NK-92 (cell line): ENCODE data around the gene ASPRV1.
"Not testable (repeated sequence)": the region's sequence is repeated elsewhere in the genome, so short reads cannot be mapped to it uniquely, and the experiment has no call there.

Source experiments
- DNase-seq: peaks from one replicate; lab custom pipeline; 2025; ENCODE audit not compliant: unreplicated experiment; lab: John Stamatoyannopoulos, UW

ASPRV1 gene

DNA sequence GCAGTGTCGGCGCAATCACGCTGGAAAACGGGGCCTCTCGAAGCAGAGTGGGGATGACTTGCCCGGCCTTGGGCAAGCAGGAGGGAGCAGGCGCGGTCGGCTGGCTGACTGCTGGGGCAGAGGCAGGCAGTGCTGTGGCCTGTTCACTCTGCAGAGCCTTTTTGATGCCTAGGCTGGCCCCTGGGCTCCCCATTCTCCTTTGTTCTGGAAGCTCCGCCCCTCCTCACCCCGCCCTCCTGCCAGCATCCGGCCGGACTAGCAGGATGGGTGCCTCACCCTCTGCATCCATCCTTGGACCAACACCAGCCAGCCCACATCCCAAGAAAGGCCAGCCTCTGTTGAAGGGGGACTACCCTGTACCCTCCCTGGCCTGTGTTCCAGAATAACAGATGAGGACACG lies at the start of gene ASPRV1:
Gene ASPRV1 (minus strand): TSS at position 136 of the 400 bp plus-strand sequence. CDS start 195 bp downstream, outside the sequence.
- no peak for DNase-seq

DNA sequence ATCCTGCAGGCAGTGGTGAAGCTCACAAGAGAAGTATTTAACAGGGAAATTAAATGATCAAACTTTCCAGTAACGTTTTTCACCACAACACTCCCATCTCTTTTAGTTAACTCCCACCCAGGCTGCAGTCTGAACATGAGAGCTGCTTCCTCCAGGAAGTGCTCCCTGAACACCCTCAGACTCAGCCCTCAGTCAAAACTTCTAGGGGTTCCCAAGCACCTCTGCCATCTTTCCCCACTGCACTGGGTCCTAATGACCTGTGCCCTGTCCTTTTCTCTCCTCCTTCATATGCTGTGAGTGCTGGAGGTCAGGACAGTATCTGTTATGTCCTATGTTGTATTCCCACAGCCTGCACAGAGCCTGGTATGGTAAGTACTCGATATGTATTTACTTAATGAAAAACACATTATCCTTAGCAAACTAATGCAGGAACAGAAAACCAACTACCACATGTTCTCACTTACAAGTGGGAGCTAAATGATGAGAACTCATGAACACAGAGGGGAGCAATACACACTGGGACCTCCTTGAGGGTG lies 49.2 kb upstream of the ASPRV1 start:
- no peak for DNase-seq

DNA sequence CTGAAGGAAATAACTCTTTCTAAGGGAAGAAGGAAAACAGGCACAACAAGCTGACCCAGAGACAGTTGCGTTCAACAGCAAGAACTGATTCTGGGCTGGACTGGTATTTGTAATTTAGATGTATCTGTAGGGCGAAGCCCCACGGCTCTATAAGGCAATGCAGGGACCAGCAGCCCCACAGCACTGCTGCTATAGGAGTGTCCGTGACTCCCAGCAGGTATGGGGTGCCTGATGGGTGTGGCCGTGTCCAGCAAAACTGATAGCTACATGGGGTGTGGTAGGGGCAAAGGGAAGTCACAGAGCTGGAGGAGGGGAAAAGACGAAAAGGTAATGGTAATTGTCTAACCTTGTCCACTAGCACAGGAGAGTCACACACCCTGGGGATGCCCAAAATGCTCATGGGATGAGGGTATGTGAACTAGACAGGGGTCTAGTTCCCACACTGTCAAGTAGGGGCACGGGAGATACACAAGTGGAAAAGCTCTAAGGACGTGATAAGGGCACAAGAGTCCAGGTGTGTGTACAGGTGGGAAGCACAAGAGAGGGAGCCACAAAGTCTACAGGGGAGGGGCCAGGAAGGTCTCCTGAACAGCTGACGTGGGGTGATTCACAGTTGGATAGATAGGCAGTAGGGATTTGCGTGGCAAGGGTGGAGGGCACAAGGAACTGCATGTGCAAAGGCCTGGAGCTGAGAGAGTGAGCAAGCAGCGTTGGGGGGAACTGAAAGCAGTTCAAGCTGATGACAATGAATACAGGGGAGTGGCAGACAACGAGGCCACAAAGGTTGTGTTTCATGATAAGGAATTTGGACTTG lies 48.5 kb upstream of the ASPRV1 start:
- DNase-seq, result no peak

DNA sequence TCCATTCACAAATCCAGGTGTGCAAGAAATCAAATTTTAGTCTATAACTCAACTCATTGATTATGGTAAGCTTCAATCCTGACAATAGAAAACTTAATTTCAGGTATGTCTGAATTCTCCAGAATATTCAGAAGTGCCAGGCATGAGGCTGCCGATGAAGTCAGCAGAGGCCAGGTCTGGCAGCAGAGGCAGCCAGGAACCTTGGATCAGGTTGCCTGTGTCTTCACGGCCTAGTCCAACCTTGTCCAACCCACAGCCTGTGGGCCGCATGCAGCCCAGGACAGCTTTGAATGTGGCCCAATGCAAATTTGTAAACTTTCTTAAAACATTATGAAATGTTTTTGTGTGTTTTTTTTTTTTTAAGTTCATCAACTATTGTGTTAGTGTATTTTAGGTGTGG lies 46.9 kb upstream of the ASPRV1 start:
- DNase-seq, result no peak

DNA sequence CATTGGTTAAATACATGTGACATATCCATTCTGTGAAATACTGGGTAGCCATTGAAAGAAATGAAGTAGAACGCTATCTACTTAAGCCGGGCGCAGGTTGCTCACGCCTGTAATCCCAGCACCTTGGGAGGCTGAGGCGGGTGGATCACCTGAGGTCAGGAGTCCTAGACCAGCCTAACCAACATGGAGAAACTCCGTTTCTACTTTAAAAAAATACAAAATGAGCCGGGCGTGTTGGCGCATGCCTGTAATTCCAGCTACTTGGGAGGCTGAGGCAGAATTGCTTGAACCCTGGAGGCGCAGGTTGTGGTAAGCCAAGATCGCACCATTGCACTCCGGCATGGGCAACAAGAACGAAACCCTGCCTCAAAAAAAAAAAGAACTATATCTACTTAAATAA lies 45.7 kb upstream of the ASPRV1 start:
- DNase-seq, result no peak

DNA sequence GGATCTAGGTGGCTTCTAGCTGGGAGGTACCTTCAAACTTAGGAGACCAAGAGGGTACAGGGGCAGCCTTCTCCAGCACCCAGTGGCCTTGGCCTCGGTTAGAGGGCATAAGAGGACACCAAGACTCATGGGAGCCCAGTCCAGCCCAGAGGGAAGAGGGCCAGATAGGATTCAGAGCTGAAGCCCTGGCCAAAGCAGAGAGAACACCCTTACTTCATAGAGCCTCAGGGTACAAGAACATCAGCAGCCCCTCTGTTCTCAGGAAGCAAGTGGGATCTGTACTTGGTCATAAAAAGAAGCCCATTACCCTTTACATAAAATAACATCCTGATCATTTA lies 45.0 kb upstream of the ASPRV1 start:
- no peak for DNase-seq

DNA sequence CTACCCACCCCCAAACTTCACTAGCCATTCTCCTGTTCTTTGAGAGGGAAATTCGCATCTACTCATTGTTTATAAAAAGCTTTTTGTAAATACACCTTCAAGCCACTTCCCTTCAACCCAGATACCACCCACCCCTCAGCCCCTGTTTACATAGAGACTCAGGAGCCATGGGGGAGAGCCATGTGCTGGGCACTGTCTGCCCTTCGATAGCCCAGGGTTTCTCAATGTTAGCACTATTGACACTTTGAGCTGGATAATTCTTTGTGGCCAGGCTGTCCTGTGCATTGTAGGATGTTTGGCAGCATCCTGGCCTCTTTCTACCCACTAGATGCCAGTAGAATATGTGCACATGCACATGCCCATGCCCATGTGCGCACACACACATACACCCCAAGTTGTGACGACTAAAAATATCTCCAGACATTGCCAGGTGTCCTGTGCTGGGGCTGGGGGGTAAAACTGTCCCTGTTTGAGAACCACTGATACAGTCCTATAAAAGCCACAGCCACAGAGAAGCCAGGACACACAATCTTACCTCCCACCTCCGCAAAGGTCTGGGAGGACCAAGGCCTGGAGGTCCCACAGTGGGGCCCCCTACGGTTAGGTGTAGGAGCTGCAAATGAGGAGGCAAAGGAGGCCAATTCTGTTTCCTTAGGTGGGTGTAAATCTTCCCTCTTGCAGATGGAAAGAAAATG lies 44.5 kb upstream of the ASPRV1 start:
- no peak for DNase-seq

DNA sequence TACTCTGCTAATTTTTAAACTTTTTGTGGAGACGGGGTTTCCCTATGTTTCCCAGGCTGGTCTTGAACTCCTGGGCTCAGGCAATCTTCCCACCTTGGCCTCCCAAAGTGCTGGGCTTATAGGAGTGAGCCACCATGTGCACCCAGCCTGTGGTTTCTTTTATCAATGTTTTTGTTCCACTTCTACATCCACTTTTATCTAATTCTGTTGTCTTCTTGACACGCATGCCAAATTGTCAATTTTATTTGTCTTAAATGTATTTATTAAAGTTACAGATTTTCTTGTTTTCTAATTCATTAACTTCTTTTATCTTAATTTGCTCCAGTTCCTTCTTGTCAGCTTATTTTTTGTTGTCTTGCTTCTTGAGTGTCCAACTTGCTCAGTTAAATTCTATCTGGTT lies 43.8 kb upstream of the ASPRV1 start:
- no peak for DNase-seq

DNA sequence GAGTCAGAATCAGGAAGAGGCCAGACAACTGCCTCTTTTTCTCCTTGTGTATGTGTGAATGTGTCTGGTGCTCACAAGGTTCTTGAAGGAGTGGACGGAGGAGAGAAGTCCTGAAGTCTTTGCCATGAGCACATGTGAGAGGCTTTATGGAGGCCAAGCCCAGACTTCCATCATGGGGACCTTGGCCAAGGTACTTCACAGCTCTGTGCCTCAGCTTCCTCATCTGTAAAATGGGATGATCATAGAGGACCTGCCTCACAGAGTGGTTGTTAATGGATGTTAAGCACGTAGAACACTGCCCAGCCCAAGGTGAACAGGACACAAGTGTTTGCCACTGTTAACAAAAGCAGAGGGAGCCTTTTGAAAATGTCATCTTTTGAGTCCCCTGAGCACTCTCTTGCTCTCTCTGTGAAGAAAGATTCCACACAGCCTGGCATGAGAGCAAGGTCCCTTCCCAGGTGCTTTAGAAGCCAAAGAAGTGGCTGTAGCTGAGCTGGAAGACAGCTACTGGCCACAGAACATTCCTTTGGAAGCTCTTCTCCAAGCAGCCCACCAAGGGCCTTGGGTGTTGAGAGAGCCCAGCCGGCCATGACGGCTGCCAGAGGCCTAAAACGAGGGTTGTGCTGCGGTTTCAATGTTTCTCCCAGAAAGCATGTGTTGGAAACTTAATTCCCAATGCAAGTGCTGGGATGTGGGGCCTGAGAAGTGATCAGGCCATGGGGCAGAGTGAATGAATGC lies 41.8 kb upstream of the ASPRV1 start:
- DNase-seq, result no peak

DNA sequence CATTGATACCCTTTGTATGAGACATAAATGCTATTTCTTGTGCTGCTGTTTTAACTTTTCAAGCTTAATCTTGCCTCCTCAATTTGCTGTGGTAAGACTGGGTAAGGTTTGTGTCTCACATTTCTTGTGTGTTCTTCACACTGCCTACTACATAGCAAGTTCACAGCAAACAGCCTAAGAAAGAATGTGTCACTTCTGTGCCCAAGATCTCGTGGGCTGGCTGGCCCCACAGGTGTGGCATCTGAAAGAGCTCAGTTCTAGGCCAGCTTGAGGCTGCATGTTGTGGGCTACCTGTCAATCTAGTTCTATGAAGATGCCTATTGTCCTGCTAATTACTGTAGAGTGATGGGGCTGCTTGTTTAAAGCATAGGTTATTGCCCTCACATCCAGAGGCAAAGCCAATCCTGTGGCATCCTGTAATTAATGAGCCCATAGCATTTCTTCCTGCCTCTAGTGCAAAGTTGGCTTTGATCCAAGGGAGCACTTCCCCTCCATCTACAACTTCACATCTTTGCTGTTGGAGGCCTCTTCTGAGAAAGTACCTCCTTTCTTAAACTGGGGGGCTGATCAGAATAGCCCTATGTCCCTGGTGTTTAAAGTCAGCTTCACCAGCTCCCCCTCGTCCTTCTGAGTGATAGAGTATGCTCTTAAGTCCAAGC lies 40.9 kb upstream of the ASPRV1 start:
- no peak for DNase-seq

DNA sequence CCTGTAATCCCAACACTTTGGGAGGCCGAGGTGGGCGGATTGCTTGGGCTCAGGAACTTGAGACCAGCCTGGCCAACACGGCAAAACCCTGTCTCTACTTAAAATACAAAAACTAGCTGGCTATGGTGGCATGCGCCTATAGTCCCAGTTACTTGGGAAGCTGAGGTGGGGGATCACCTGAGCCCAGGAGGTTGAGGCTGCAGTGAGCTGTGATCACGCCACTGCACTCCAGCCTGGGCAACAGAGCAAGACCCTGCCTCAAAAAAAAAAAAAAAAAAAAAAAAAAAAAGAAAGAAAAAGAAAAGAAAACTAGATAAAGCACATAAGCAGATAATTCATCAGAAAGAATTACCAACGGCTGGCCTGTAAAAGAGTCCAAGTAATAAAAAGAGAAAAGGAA lies 39.1 kb upstream of the ASPRV1 start:
- DNase-seq, result not testable (repeated sequence)

DNA sequence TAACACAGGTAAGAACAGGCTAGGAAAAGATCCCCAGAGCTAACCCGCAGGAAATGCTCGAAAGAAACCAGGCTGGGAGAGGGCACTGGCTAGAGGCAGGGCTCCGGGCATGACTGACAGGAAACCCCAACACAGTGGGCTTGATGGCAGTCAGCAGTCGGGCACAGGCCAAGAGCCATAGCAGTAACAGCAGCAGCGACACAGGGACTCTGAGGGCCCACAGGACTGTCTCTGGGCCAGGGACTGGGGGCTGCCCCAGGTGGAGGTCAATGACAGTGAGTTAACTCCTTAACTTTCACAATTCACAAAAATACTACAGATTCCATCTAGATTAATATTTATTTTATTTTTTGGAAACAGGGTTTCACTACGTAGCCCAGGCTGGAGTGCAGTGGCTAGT lies 37.3 kb upstream of the ASPRV1 start:
- no peak for DNase-seq

DNA sequence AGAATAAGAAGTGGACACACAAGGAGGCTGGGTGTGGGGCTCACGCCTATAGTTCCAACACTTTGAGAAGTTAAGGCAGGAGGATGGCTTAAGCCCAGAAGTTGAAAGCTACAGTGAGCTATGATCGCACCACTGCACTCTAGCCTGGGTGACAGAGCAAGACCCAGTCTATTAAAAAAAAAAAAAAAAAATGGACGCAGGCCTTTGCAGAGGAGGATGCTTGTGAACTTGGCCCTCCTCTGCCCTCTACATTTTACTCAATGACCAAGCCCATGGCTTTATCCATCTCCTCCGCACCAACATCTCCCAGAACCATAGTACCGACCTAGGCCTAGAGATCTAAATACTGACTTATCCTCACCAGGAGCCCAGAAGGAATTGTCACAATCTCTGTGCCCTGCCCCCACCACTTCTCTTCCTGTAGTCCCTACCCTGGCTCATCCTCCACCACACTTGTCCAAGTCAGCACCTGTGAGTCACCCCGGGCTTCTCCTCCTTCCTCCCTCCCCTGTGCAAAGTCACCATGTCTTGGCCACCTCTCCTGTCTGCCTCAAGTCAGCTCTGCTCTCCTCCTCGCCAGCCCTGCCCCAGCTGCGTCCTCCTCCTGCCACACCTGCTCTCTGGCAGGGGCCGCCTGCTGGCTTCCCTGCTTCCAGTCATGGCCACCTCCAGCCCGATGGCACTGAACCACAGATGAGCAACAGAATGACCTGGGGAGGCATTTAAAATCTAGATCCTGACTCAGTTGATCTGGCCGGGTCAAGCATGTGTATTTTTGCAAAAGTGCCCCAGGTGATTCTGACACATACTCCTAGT lies 35.8 kb upstream of the ASPRV1 start:
- no peak for DNase-seq

DNA sequence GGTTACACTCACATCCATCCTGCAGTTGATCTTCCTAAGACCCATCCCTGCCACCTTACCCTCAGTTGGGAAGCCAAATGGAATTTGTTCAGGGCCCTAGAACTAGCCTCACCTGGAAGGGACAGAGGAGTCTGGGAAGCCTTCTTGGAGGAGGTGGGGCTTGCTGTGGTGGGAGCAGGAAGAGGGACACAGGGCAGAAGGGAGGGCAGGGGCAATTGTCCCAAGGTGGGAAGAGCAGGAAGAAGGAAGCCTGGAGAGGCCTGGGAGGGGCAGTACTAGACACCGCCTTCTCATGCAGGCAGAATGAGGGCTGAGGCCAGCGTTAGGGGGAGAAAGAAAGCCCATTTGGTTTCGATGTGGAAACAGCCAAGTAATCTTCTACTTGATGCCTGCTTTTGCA lies 34.1 kb upstream of the ASPRV1 start:
- DNase-seq, result no peak

DNA sequence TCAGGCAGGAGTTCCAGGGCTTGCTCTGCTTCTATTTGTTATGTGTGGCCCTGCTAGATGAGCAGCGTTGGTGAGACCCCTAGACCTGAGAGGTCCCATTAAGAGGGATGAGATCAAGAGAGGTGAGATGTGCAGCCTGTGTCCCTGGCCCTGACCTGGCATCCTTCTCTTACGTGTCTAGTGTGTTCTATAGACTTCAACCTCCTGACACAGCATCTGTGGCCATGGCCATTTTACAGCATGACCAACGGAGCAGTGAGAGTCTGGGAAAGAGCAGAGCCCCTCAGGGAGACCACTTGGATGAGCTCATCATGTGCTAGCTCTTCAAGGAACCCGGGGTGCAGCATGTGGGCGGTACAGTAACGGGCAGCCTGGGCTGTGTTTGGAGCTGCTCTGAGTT lies 32.7 kb upstream of the ASPRV1 start:
- no peak for DNase-seq

DNA sequence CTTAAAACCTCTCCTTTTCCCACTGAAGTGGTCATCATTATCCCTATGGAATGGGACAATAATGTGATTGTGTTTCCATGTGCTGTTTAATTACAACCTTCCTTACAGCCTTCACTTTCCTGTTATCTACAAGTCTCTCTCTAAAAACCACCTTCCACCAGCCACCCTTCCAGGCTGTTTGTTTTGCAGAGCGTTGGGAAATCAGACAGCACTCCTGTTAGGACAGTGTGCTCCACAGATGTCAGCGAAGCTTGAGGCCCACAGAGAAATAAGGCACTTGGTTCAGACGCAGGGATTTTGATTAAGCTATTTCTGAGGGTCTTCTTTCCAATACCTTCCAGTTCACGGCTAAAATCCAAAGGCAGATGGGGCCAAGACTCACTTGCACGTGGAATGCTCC lies 32.3 kb upstream of the ASPRV1 start:
- no peak for DNase-seq

DNA sequence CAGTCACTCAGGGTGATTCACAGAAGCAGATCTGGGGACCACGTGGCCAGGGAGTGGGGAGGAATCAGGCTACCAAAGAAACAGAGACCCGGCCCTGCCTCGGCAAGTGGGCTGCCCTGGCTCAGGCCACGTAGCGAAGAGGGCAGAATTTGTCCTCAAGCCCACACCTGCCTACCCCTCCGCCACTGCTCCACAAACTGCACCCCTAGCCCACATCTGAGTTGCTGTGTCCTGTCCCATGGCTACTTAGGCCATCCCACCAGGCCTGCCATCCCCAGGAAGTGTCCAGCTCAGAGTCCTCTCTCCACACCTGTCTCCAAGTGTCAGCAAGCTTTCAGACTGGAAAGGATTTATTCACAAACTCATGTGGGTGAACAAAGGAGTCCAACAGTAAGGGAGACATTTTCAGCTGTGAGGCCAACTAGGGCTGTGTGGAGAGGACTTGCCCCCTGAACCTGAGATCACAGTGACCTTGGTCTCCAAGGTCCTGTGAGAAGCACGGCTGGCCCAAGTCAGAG lies 31.7 kb upstream of the ASPRV1 start:
- no peak for DNase-seq

DNA sequence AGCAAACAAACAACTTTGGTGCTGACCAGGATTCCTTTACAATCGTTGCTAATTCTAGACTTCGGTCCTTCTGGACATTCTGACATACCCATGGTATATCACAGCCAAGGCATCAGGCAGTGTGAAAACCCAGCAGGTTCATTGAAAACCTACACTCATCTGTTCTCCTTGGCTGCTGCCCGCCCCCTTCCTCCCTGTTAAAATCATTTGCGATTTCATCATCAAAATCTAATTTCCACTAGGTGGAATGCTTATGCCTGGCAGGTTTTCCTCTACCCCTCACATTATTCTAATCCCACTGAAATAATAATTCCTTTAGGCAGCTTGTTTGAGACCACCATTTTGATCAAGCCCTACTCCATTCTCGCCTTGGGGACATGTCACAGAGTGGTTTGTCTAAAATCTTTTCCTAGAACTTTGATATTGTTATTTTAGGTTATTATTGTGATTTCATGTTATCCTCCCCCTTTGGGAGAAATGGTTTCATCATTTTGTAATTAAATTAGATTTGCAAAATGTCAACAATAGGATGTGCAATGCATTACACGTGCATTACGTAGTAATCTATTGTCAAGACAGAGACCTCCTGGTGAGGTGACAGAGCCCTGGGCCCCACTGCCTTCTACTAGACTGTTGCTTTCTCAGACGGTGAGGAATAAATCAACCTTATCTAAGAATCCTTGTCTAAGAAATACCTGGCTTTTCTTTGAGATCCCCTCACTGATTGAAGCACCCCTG lies 31.0 kb upstream of the ASPRV1 start:
- DNase-seq, result no peak

DNA sequence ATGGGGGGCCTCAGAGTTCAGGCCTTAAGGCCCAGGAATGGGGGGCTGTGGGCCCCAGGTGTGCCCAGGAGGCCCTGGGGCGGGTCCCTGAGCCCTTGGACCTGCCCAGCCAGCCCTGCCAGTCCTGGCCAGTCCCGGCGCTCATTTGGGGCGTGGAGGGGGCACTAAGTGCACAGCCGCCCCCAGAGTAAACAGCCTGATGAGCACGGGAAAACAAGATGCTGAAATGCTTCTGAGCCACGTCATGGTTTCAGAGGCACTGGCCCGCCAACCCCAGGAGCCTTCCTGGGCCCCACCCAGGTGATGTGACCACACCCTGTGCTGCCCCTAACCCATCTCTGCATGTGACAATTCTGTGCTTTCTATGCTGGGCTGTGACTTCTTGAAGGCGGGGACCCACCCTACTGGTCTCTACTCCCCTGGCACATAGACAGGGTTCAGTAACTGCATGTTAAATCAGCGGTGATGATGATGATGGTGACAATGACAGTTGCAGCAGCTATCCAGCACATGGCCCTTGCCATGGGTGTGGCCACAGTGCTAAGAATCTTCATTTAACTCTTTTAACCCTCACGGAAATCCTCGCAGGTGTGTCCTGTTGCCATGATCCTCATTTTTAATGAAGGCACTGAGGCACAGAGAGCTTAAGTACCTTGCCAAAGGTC lies 28.1 kb upstream of the ASPRV1 start:
- DNase-seq, result no peak
